Left ventricle myocardium inferior (tissue), 1 donor: ENCODE measurements around the gene POU2F3. TPM values are rescaled to one million over a fixed set of nuclear protein-coding genes. Genes with fewer than 3 reads are reported as not detected.

ENCODE experiments used
- DNase-seq: peaks from one replicate; pipeline ENCODE4 v3.0.0-alpha.2; 2020
- H3K27ac ChIP-seq: fragments of 200-600 bp; replicated peaks from 2 replicates; pipeline ENCODE4 v1.8.0; 2021
- H3K27me3 ChIP-seq: fragments of 200-600 bp; 2 replicates; pipeline ENCODE4 v1.8.0; 2021; ENCODE audit warnings: low read depth
- H3K36me3 ChIP-seq: fragments of 200-600 bp; 2 replicates; pipeline ENCODE4 v1.8.0; 2021
- H3K4me1 ChIP-seq: fragments of 200-600 bp; 2 replicates; pipeline ENCODE4 v1.8.0; 2021
- H3K4me3 ChIP-seq: fragments of 200-600 bp; 2 replicates; pipeline ENCODE4 v1.8.0; 2021; ENCODE audit warnings: mild to moderate bottlenecking, moderate library complexity
- H3K9me3 ChIP-seq: fragments of 200-600 bp; replicated peaks from 2 replicates; pipeline ENCODE4 v1.8.0; 2021
- CTCF ChIP-seq: fragments of 200-600 bp; IDR thresholded peaks from 2 replicates; pipeline ENCODE4 v1.8.0; 2021; ENCODE audit warnings: antibody characterized with exemption, mild to moderate bottlenecking, borderline replicate concordance
- intact Hi-C: fragments of 100-400 bp; cut with micrococcal nuclease; formaldehyde crosslinking; loops from one replicate; pipeline ENCODE4 v1.11.0; 2022
- total RNA-seq: library from RNA; stranded (reverse); fragmentation: NEBNext Ultra II Directional; extraction: Animal tissue kit (Norgen Biotek cat#: 25700); gene quantifications from one replicate; pipeline ENCODE4 v1.2.1, GENCODE V29; 2021
- donor health status: DM: no; HTN: yes; CAD: no; lungs with severe emphysema.

Gene POU2F3
- total RNA-seq, 1 donor from 2014 or later = not detected

- DNase-seq = no peak
- Histone ChIP-seq H3K27me3 (peaks cover 65% of the 10 kb centered on the region), H3K36me3 (no peaks in the 10 kb centered on the region), H3K4me3 (no peak overlapping the region), H3K9me3 (no peaks in the 10 kb centered on the region), H3K4me1 (no peaks in the 10 kb centered on the region), H3K27ac (no peak overlapping the region)
- TF ChIP-seq CTCF = no peak
- intact Hi-C loops = no loop called here
Observed at GRCh38 chr11:120293038-120293800, 53.3 kb downstream of the POU2F3 start.

- H3K4me1 ChIP-seq = no peaks in the 10 kb centered on the region
- no peaks in the 10 kb centered on the region for H3K36me3 ChIP-seq
- H3K9me3 ChIP-seq = no peaks in the 10 kb centered on the region
- peaks cover 73% of the 10 kb centered on the region for H3K27me3 ChIP-seq
- no peak for DNase-seq
- intact Hi-C loops = no loop called here
- no peak overlapping the region for H3K27ac ChIP-seq
- TF ChIP-seq CTCF = no peak
- no peak overlapping the region for H3K4me3 ChIP-seq
Observed at GRCh38 chr11:120294096-120294495, 54.2 kb downstream of the POU2F3 start.

- H3K9me3 ChIP-seq = no peaks in the 10 kb centered on the region
- no peak for DNase-seq
- TF ChIP-seq CTCF = no peak
- peaks cover 80% of the 10 kb centered on the region for H3K27me3 ChIP-seq
- no peaks in the 10 kb centered on the region for H3K36me3 ChIP-seq
- intact Hi-C loops = no loop called here
- H3K27ac ChIP-seq = no peak overlapping the region
- no peak overlapping the region for H3K4me3 ChIP-seq
- peaks cover 5% of the 10 kb centered on the region for H3K4me1 ChIP-seq
Observed at GRCh38 chr11:120295099-120295498, 55.2 kb downstream of the POU2F3 start.

- DNase-seq = no peak
- Histone ChIP-seq H3K4me3 (no peak overlapping the region), H3K36me3 (no peaks in the 10 kb centered on the region), H3K27ac (no peak overlapping the region), H3K27me3 (peaks cover 80% of the 10 kb centered on the region), H3K4me1 (peaks cover 6% of the 10 kb centered on the region), H3K9me3 (no peaks in the 10 kb centered on the region)
- intact Hi-C loops = no loop called here
- no peak for TF ChIP-seq CTCF
Observed at GRCh38 chr11:120296554-120296953, 56.6 kb downstream of the POU2F3 start.

- Histone ChIP-seq H3K36me3 (no peaks in the 10 kb centered on the region), H3K27ac (no peak overlapping the region), H3K4me3 (no peak overlapping the region), H3K4me1 (peaks cover 6% of the 10 kb centered on the region), H3K27me3 (peaks cover 61% of the 10 kb centered on the region), H3K9me3 (no peaks in the 10 kb centered on the region)
- no peak for TF ChIP-seq CTCF
- DNase-seq = no peak
- intact Hi-C loops = no loop called here
Observed at GRCh38 chr11:120298461-120298860, 58.5 kb downstream of the POU2F3 start.
